Measurements from ENCODE around the gene SLC35A2. TPM values are rescaled to one million over a fixed set of nuclear protein-coding genes. Genes with fewer than 3 reads are reported as not detected.

The SLC35A2 gene
- total RNA-seq, 1 experiment from 2014 or later, result 35.0 TPM

GRCh38 chrX:48945517-48946348 is 34.3 kb upstream of the SLC35A2 start:
- intact Hi-C loops (cut with micrococcal nuclease), result loop anchor here (5.0 kb wide), 1 partner anchor 298 kb away; no protein-coding TSS in a partner anchor
- Histone ChIP-seq H3K36me3 (ENCODE audit: control insufficient read depth in 1 of 2, insufficient read depth in 2 of 2, low read length in 2 of 2) (peaks cover 0 to 5% of the 10 kb centered on the region in 2 experiments; a peak in 2 of 4 replicates), H3K9me3 (ENCODE audit: control insufficient read depth in 1 of 2, insufficient read depth in 1 of 2, low read depth in 1 of 2, low read length in 2 of 2) (no peaks in the 10 kb centered on the region), H3K79me2 (ENCODE audit: insufficient read depth, low read length) (peaks cover 46% of the 10 kb centered on the region), H3K9ac (ENCODE audit: low read length) (no peak overlapping the region), H3K4me1 (ENCODE audit: control insufficient read depth in 1 of 2, insufficient read depth in 2 of 2, low read length in 2 of 2) (no peaks in the 10 kb centered on the region), H4K20me1 (ENCODE audit: insufficient read depth) (no peaks in the 10 kb centered on the region), H3K27ac (ENCODE audit: low read depth, low read length) (no peak overlapping the region), H2AFZ (ENCODE audit: low read depth, low read length, poor library complexity, severe bottlenecking) (no peak overlapping the region), H3K4me2 (ENCODE audit: low read length) (no peak overlapping the region), H3K9me2 (ENCODE audit: insufficient read depth) (no peaks in the 10 kb centered on the region), H3K27me3 (ENCODE audit: insufficient read depth, low read length) (no peaks in the 10 kb centered on the region), H3K4me3 (replicated peaks in 1 of 2; ENCODE audit: low read depth in 1 of 2, low read length in 2 of 2) (no peak overlapping the region)
- ChIA-PET RAD21 (ENCODE audit: low non-redundant PET in 1 of 2, low total read pairs in 2 of 2, uncharacterized antibody in 2 of 2, unreplicated experiment in 2 of 2) (no interaction called here), CTCF (no interaction called here), POLR2A (no interaction called here)
- DNase-seq (ENCODE audit: low read depth, low spot score), result peak; percentile 6
- no TSS peak for BruUV-seq (replicated peaks)
- TF ChIP-seq TCF7L2 (IDR thresholded peaks at IDR 0.05; ENCODE audit: borderline replicate concordance, extremely low read depth, insufficient read depth, insufficient read length), result no peak
- TF ChIP-seq, protein P1, sequence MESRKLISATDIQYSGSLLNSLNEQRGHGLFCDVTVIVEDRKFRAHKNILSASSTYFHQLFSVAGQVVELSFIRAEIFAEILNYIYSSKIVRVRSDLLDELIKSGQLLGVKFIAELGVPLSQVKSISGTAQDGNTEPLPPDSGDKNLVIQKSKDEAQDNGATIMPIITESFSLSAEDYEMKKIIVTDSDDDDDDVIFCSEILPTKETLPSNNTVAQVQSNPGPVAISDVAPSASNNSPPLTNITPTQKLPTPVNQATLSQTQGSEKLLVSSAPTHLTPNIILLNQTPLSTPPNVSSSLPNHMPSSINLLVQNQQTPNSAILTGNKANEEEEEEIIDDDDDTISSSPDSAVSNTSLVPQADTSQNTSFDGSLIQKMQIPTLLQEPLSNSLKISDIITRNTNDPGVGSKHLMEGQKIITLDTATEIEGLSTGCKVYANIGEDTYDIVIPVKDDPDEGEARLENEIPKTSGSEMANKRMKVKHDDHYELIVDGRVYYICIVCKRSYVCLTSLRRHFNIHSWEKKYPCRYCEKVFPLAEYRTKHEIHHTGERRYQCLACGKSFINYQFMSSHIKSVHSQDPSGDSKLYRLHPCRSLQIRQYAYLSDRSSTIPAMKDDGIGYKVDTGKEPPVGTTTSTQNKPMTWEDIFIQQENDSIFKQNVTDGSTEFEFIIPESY (IDR thresholded peaks at IDR 0.05; ENCODE audit: extremely low read depth, insufficient replicate concordance, low read length), result no peak
- TF ChIP-seq RAD21 (IDR thresholded peaks at IDR 0.05; ENCODE audit: low read depth), result peak; percentile 59
- TF ChIP-seq EGR1 (IDR thresholded peaks at IDR 0.05; ENCODE audit: low read depth), result no peak
- TF ChIP-seq ZNF274 (IDR thresholded peaks at IDR 0.05; ENCODE audit: low read depth, low read length), result no peak
- TF ChIP-seq, protein P2, sequence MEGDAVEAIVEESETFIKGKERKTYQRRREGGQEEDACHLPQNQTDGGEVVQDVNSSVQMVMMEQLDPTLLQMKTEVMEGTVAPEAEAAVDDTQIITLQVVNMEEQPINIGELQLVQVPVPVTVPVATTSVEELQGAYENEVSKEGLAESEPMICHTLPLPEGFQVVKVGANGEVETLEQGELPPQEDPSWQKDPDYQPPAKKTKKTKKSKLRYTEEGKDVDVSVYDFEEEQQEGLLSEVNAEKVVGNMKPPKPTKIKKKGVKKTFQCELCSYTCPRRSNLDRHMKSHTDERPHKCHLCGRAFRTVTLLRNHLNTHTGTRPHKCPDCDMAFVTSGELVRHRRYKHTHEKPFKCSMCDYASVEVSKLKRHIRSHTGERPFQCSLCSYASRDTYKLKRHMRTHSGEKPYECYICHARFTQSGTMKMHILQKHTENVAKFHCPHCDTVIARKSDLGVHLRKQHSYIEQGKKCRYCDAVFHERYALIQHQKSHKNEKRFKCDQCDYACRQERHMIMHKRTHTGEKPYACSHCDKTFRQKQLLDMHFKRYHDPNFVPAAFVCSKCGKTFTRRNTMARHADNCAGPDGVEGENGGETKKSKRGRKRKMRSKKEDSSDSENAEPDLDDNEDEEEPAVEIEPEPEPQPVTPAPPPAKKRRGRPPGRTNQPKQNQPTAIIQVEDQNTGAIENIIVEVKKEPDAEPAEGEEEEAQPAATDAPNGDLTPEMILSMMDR (IDR thresholded peaks at IDR 0.05 in 2 of 3, conservative IDR thresholded peaks at IDR 0.05 in 1 of 3; ENCODE audit: borderline replicate concordance in 1 of 3, insufficient read depth in 1 of 3, low read depth in 2 of 3, low read length in 2 of 3), result peak; percentile 42 to 77 (median 62); a peak in 5 of 6 replicates
- TF ChIP-seq ZFX (IDR thresholded peaks at IDR 0.05), result no peak
- no peak for TF ChIP-seq CBX3 (IDR thresholded peaks at IDR 0.05; ENCODE audit: low read depth)
- no peak for TF ChIP-seq SP1 (IDR thresholded peaks at IDR 0.05; ENCODE audit: low read depth)
- TF ChIP-seq FOSL1 (IDR thresholded peaks at IDR 0.05; ENCODE audit: low read depth), result no peak
- peak; percentile 92 for ATAC-seq
